Upper lobe of left lung (tissue), 4 donors: ENCODE data around the gene CFAP97D1.

Source experiments
- CTCF ChIP-seq, 6 experiments: fragments of 450-650 bp in 4 of 6; fragments of 200-600 bp in 2 of 6; sonication (generic) in 2 of 6; IDR thresholded peaks; one replicate each; pipeline ENCODE4 v1.5.1; 2016 to 2019; ENCODE audit warnings: antibody characterized with exemption in 6 of 6
- POLR2A ChIP-seq, 4 donors: fragments of 450-650 bp; IDR thresholded peaks; one replicate each; pipeline ENCODE4 v1.5.1; 2016 to 2017; ENCODE audit warnings: antibody characterized with exemption in 4 of 4, mild to moderate bottlenecking in 2 of 4
- POLR2AphosphoS5 ChIP-seq, 2 donors: sonication (generic); formaldehyde crosslinking; IDR thresholded peaks; one replicate each; pipeline ENCODE4 v1.5.1; 2017; ENCODE audit warnings: antibody characterized with exemption in 2 of 2

GRCh38 chr17:43760254-43760852, 19.9 kb upstream of the CFAP97D1 start:
- no peak for TF ChIP-seq POLR2AphosphoS5 (IDR thresholded peaks at IDR 0.05)
- peak; percentile 92 to 98 (median 96) for TF ChIP-seq CTCF (IDR thresholded peaks at IDR 0.05)
- no peak for TF ChIP-seq POLR2A (IDR thresholded peaks at IDR 0.05)
